Subcutaneous abdominal adipose tissue (tissue), 5 donors: Measurements from ENCODE around the gene ABCB11.

Experiments
- H3K27ac ChIP-seq: one replicate; pipeline ENCODE4 v1.7.0; 2013; ENCODE audit warnings: low read depth, mild to moderate bottlenecking, inconsistent platforms, low read length, moderate library complexity
- H3K27me3 ChIP-seq, 5 donors: one replicate each; pipeline ENCODE4 v1.7.0; 2013; ENCODE audit warnings: low read length in 5 of 5, inconsistent platforms in 1 of 5; ENCODE audit not compliant: control insufficient read depth in 5 of 5, insufficient read depth in 4 of 5
- H3K36me3 ChIP-seq, 5 donors: one replicate each; pipeline ENCODE4 v1.7.0; 2013; ENCODE audit warnings: low read length in 5 of 5; ENCODE audit not compliant: control insufficient read depth in 5 of 5, insufficient read depth in 5 of 5
- H3K4me1 ChIP-seq, 5 donors: one replicate each; pipeline ENCODE4 v1.7.0; 2013; ENCODE audit warnings: low read length in 5 of 5, mild to moderate bottlenecking in 3 of 5, moderate library complexity in 1 of 5; ENCODE audit not compliant: control insufficient read depth in 5 of 5, insufficient read depth in 5 of 5
- H3K4me3 ChIP-seq, 5 donors: one replicate each; pipeline ENCODE4 v1.7.0; 2013; ENCODE audit warnings: low read length in 5 of 5, low read depth in 1 of 5
- H3K9ac ChIP-seq, 5 donors: one replicate each; pipeline ENCODE4 v1.7.0; 2013; ENCODE audit warnings: low read length in 5 of 5, mild to moderate bottlenecking in 4 of 5, moderate library complexity in 3 of 5
- H3K9me3 ChIP-seq, 5 donors: one replicate each; pipeline ENCODE4 v1.7.0; 2013; ENCODE audit warnings: low read length in 5 of 5; ENCODE audit not compliant: control insufficient read depth in 5 of 5
- donor health status: healthy.
- donor health status: healthy.
- donor health status: healthy.
- donor health status: healthy.
- donor health status: healthy.

The ABCB11 gene

DNA sequence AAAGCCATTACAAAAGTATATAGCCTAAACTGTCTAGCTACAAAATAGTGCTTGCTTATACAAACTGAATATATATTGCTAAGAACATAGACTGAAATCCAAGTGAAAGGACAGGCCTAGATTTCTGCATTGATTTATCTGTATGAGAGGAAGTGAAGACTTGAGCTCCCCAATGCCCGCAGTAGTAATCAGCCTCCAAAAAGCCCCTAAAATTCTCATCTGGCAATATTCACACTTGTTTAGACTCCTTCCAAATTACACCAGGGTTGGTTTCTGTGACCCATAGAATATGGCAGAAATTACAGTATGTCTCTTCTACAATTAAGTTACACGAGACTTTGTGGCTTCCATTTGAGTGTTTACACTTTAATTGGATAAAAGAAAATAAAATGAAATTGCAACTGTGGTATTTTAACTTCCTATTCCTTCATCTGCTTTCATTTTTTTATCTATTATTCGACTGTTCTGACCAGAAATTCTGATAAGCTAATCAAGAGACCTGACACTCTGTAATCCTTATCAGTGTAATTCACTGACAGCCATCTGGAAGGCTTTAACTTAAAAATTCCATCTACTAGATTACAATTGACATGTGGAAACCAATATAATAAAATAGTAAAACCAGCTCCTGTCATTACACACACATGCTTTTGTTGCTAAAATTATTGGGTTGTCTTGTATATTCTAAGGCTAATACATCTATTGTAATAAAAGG lies 21.1 kb downstream of the ABCB11 start:
- Histone ChIP-seq H3K27ac (no peak overlapping the region), H3K4me3 (no peak overlapping the region), H3K9me3 (no peaks in the 10 kb centered on the region), H3K27me3 (no peaks in the 10 kb centered on the region), H3K36me3 (no peaks in the 10 kb centered on the region), H3K9ac (no peak overlapping the region), H3K4me1 (peaks cover 0 to 7% (median 4%) of the 10 kb centered on the region in 5 donors)

GRCh38 chr2:169007941-169008340 lies 23.2 kb downstream of the ABCB11 start:
- no peaks in the 10 kb centered on the region for H3K9me3 ChIP-seq
- H3K27me3 ChIP-seq = no peaks in the 10 kb centered on the region
- H3K27ac ChIP-seq = no peak overlapping the region
- peaks cover 0 to 3% (median 0%) of the 10 kb centered on the region in 5 donors for H3K4me1 ChIP-seq
- H3K4me3 ChIP-seq = no peak overlapping the region
- no peaks in the 10 kb centered on the region for H3K36me3 ChIP-seq
- H3K9ac ChIP-seq = no peak overlapping the region

DNA sequence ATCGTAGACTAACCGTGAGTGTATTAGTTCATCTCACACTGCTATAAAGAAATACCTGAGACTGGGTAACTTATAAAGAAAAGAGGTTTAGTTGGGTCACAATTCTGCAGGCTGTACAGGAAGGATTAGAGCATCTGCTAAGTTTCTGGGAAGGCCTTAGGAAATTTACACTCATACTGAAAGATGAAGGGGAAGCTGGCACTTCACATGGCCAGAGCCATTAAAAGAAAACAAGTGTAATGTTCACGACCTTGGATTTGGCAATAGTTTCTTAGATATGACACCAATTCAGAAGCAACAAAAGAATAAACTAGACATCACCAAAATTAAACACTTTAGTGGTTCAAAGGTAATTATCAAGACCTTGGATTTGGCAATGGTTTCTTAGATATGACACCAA lies 23.8 kb downstream of the ABCB11 start:
- H3K27ac ChIP-seq = no peak overlapping the region
- no peaks in the 10 kb centered on the region for H3K9me3 ChIP-seq
- H3K4me3 ChIP-seq = no peak overlapping the region
- H3K36me3 ChIP-seq = no peaks in the 10 kb centered on the region
- no peak overlapping the region for H3K9ac ChIP-seq
- H3K27me3 ChIP-seq = no peaks in the 10 kb centered on the region
- no peaks in the 10 kb centered on the region for H3K4me1 ChIP-seq

- no peaks in the 10 kb centered on the region for H3K4me1 ChIP-seq
- no peaks in the 10 kb centered on the region for H3K27me3 ChIP-seq
- H3K36me3 ChIP-seq = no peaks in the 10 kb centered on the region
- H3K9me3 ChIP-seq = no peaks in the 10 kb centered on the region
- H3K4me3 ChIP-seq = no peak overlapping the region
- no peak overlapping the region for H3K27ac ChIP-seq
- no peak overlapping the region for H3K9ac ChIP-seq
Measured at GRCh38 chr2:169006665-169007064, 24.5 kb downstream of the ABCB11 start.

DNA sequence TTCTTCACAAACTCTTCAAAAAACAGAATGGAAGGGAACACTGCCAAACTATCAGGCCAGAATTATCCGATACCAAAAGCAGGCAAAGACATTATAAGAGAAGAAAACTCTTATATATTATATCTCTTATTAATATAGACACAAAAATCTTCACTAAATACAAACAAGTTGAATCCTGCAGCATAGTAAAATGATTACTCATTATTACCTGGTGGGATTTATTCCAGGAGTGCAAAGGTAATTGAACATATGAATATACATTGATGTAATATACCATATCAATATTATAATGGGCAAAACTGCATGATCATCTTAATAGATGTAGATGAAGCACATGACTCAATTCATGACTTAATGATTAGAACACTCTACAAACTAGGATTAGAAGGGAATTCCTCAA lies 25.1 kb downstream of the ABCB11 start:
- no peak overlapping the region for H3K9ac ChIP-seq
- no peaks in the 10 kb centered on the region for H3K36me3 ChIP-seq
- no peaks in the 10 kb centered on the region for H3K4me1 ChIP-seq
- H3K9me3 ChIP-seq = no peaks in the 10 kb centered on the region
- H3K4me3 ChIP-seq = no peak overlapping the region
- H3K27me3 ChIP-seq = no peaks in the 10 kb centered on the region
- no peak overlapping the region for H3K27ac ChIP-seq

GRCh38 chr2:169005080-169005598 lies 26.0 kb downstream of the ABCB11 start:
- H3K27me3 ChIP-seq = no peaks in the 10 kb centered on the region
- no peak overlapping the region for H3K4me3 ChIP-seq

GRCh38 chr2:169002161-169002738 lies 28.9 kb downstream of the ABCB11 start:
- no peaks in the 10 kb centered on the region for H3K36me3 ChIP-seq
- H3K4me1 ChIP-seq = peaks cover 0 to 3% (median 0%) of the 10 kb centered on the region in 5 donors
- H3K9ac ChIP-seq = no peak overlapping the region
- no peaks in the 10 kb centered on the region for H3K27me3 ChIP-seq
- H3K27ac ChIP-seq = no peak overlapping the region
- no peak overlapping the region for H3K4me3 ChIP-seq
- no peaks in the 10 kb centered on the region for H3K9me3 ChIP-seq

More at GRCh38 chr2:169005080-169005598, 26.0 kb downstream of the ABCB11 start:
- no peaks in the 10 kb centered on the region for H3K36me3 ChIP-seq
- no peaks in the 10 kb centered on the region for H3K4me1 ChIP-seq
- H3K9me3 ChIP-seq = no peaks in the 10 kb centered on the region
- no peak overlapping the region for H3K27ac ChIP-seq
- no peak overlapping the region for H3K9ac ChIP-seq

DNA sequence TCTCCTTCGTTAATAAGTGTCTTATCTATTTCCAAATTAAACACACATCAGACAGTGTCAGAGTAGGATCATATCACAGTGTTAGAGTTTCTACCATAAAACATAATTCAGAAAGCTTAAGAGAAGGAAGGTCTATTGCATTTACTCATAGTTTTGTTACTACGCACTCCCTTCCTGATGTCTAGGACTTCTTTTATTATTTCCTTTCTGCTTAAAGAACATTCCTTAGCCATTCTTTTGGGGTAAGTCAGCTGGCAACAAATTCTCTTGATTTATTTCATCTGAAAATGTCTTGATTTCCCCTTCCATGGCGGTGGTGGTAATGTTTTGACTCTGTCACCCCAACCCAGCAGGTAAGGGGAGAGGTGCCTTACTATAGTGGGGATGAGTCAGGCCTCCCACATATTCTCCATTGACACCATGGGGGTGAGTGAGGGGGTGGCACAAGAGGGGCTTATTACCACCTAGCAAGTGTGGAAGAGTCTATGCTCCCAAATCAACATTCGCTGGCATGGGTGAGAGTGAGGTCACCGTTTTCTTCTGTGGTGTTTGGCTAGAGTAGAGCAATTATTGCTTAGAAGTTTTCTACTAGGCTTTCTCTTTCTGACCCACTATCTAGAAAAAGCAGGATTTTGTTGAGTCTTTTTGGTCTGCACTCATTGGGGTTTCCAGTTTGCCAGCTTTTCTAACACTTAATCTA lies 29.9 kb downstream of the ABCB11 start:
- Histone ChIP-seq H3K4me1 (peaks cover 0 to 8% (median 0%) of the 10 kb centered on the region in 5 donors), H3K27ac (no peak overlapping the region), H3K9me3 (no peaks in the 10 kb centered on the region), H3K9ac (no peak overlapping the region), H3K36me3 (no peaks in the 10 kb centered on the region), H3K27me3 (no peaks in the 10 kb centered on the region), H3K4me3 (no peak overlapping the region)

DNA sequence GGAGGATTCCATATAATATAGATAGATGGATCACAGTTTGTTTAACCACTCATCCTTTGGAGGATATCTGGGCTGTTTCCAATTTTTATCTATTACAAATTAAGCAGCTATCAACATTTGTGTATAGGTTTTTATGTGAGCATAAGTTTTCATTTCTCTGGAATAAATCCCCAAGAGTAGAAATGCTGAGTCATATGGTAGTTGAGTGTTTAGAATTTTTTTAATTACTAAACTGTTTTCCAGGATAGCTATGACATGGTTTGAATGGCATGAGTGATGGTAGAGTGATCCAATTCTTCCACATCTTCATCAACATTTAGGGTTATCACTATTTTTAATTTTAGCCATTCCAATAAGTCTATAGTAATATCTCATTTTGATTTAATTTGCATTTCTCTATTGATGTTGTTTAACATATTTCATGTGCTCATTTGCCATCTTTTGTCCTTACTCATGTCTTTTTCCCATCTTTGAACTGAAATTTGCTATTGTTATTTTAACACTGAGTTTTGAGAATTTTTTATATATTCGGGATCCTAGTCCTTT lies 31.4 kb downstream of the ABCB11 start:
- H3K27me3 ChIP-seq = no peaks in the 10 kb centered on the region
- H3K4me1 ChIP-seq = peaks cover 0 to 8% (median 0%) of the 10 kb centered on the region in 5 donors
- no peaks in the 10 kb centered on the region for H3K9me3 ChIP-seq
- no peaks in the 10 kb centered on the region for H3K36me3 ChIP-seq
- H3K27ac ChIP-seq = no peak overlapping the region
- no peak overlapping the region for H3K9ac ChIP-seq
- no peak overlapping the region for H3K4me3 ChIP-seq
